G401.6 (cell line): ENCODE data around the gene MED13L.

ENCODE experiments used
- FAIRE-seq: peaks from 2 replicates; lab custom pipeline; 2012; peaks lifted over from hg19 to GRCh38; lab: Jason Lieb, UNC

The MED13L gene

GRCh38 chr12:116127859-116128258, 149.6 kb downstream of the MED13L start:
- FAIRE-seq, result no peak

- FAIRE-seq, result peak; percentile 36
These were observed 150.9 kb downstream of the MED13L start for GRCh38 chr12:116126610-116127009.

DNA sequence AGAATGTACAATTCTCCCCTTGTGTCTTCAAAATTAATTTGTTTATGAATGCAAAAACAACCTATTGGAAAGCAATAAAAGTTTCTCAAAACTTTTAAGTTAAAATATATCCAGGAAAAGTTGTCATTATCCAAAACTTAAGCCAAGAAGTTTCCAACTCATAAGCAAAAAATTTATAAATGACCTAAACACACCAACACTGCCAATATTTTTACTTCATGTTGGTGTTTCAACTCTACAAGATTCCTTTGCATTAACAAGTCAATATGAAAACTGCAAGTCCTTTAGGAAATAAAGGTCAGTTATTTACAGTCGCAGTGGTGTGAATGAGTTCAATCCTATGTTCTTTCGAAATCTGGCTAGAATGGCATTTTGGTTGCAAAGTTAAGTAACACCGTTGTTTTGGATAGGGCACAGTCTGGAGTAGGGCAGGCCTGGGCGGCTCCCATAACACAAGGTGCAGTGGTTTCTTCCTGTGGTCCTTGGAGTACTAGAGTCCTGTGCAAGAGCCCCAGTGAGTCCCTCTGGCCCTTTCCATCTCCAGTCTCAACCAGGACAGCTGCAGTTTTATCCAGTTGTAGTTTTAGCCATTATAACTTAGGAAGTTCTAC, 151.4 kb downstream of the MED13L start:
- no peak for FAIRE-seq

- FAIRE-seq, result no peak
These were observed 152.4 kb downstream of the MED13L start for GRCh38 chr12:116125084-116125483.

- no peak for FAIRE-seq
These were observed 153.8 kb downstream of the MED13L start for GRCh38 chr12:116123451-116124258.

GRCh38 chr12:116122628-116123027, 154.9 kb downstream of the MED13L start:
- no peak for FAIRE-seq

DNA sequence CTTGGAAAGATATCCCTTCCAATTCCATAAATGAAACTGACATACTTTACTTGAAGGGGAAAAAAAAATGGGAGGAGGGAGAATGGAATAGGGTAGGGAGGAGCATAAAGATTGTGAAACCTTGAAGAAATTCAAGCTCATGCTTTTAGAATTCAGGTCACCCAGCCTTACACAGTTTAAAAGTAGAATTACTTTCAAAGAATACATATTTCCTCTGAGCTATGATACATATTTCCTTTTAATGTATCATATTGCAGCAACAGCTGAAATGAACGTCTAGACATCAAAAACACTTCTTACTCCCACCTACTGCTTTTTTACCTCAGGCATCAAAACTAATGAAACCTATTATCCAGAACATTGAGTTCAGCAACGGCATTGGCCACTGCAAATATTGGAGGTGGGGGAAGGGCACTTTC, 156.0 kb downstream of the MED13L start:
- FAIRE-seq, result no peak

- peak; percentile 56 for FAIRE-seq
These were observed 160.7 kb downstream of the MED13L start for GRCh38 chr12:116116650-116117424.

- no peak for FAIRE-seq
These were observed 163.9 kb downstream of the MED13L start for GRCh38 chr12:116113398-116114130.

GRCh38 chr12:116106870-116107269, 170.6 kb downstream of the MED13L start:
- no peak for FAIRE-seq

- FAIRE-seq, result no peak
These were observed 173.2 kb downstream of the MED13L start for GRCh38 chr12:116104167-116104767.

DNA sequence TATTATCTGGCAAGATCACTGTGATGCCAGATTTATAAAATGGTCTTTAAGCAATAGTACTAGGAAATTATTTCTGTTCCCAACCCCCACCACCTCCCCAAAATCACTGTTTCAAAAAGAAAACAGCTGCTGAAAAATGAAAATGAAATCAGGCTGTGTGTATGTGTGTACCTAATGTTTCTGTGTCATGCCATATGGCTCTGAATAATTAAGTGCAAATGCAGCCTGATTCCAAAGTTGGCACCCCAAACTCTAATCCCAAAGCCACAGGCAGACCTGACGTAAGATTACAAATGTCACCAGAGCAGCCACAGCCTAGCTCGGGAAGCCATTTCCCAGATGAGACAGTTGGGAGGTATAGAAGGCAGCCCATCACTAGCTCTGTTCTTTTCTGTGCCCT, 175.5 kb downstream of the MED13L start:
- no peak for FAIRE-seq

- no peak for FAIRE-seq
These were observed 177.7 kb downstream of the MED13L start for GRCh38 chr12:116099652-116100432.

DNA sequence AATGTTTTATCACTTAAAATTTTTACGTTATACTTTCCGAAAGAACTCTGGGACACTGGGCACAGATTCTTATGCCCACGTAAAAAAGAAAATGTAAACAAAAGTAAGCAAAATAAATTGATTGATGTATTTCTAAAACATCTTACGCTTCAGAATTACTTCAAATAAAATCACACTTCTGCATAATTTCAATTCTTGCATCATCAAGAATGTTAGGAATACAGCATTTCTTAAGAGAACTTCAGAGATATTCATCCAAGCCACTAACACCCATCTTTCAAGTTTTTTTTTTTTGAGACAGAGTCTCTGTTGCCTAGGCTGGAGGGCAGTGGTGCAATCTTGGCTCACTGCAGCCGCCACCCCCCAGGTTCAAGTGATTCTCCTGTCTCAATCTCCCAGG, 180.6 kb downstream of the MED13L start:
- no peak for FAIRE-seq

DNA sequence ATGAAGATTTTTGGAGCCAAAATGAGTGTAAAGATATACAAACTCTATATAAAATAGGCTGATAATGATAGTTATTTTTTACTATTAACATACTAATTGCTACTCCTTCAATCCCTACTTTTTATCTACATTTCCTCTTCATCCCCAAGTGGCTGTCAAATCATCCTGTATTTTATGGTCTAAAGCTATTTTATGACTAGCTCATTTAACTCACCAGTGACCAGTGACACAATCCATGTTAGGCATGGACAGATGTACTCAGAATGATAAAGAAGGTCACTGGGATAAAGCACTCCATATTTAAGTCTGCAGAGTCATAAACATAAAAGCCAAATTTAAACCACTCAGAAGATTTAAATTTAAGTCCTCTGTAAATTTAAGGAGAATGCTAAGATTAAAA, 183.0 kb downstream of the MED13L start:
- no peak for FAIRE-seq

DNA sequence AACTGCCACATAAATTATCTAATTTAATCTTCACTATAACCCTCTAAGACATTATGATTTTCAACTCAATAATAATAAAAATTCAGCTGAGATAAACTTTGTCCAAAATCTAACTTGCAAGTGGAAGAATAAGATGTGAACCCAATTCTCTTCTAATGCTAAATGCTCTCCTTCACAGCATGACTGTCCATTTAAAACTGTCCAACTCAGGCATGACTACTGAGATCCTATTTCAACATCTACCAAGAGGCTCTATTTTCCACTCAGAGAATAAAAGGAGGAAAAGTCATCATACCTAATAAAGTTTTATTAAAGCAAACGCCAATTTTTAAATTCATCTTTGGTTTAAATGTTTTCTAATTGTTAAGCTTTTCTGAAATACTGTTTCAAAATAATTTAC, 183.6 kb downstream of the MED13L start:
- peak; percentile 62 for FAIRE-seq

DNA sequence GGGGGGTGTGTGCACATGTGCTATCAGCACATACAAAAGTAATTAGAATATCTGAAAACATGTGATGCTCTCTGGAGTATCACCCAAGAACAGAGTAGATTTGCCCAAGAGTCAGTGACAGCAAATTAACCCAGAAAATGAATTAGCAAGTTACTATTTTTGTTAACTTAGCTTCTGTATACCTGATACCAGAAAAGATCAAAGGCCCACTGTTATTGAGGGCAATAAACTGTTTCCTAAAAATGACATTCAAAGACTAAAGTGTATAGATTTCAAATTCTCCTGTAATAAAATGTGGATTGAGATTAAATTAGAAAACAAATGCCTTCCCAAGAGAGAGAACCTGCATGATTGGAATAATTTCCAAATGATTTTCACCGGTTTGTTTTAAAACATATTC, 184.7 kb downstream of the MED13L start:
- FAIRE-seq, result no peak

DNA sequence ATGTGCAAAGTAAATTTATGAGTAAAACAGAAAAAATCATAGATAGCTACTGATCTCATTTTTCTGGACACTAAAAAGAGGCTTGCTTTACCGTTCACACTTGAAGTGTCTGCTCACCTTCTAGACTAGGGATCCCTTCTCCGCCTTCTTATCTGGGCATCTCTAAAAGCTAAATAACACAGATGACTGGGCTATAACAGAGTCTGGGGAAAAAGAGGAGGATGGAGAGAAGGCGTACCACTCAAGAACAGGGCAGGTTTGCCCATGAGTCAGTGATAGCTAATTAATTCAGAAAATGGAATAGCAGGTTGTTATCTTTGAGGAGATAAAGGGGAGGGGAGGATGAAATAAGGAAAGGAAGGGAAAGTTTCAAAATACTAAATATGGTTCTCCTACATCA, 185.3 kb downstream of the MED13L start:
- no peak for FAIRE-seq

- no peak for FAIRE-seq
These were observed 185.9 kb downstream of the MED13L start for GRCh38 chr12:116091579-116091978.

- no peak for FAIRE-seq
These were observed 187.0 kb downstream of the MED13L start for GRCh38 chr12:116090516-116090915.

DNA sequence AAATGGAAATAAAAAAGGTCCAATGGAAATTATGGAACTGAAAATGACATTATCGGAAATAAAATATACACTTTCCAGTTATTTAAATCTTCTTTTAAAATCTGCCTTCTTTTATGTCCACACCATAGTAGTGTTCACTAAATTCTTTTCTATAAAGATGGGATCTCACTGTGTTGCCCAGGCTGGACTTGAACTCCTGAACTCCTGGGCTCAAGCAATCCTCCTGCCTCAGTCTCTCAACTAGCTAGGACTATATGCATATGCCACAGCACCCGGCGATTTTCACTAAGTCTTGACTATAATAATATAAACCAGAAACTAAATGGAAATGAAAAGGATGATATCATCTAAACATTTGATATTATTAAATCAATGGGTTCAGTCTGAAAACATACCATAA, 188.4 kb downstream of the MED13L start:
- FAIRE-seq, result no peak
